NOMO-1 treated with dmso at 0.1 percent for 144 hours (cell line): ENCODE data around the gene POGK.

Experiments
- DNase-seq: peaks from one replicate; lab custom pipeline; 2025; ENCODE audit not compliant: unreplicated experiment; lab: John Stamatoyannopoulos, UW

POGK gene

GRCh38 chr1:166899769-166900168 lies 60.5 kb downstream of the POGK start:
- no peak for DNase-seq

GRCh38 chr1:166900987-166901386 lies 61.7 kb downstream of the POGK start:
- DNase-seq = no peak

- peak; percentile 90 for DNase-seq
These were observed 63.0 kb downstream of the POGK start for GRCh38 chr1:166902279-166902678.

- no peak for DNase-seq
These were observed 64.0 kb downstream of the POGK start for GRCh38 chr1:166903232-166903631.

- no peak for DNase-seq
These were observed 65.9 kb downstream of the POGK start for GRCh38 chr1:166905136-166905535.

GRCh38 chr1:166905900-166906299 lies 66.6 kb downstream of the POGK start:
- DNase-seq = no peak
